Astrocyte (in vitro differentiated cells and primary cell): ENCODE data around the gene PHYKPL. TPM values are rescaled to one million over a fixed set of nuclear protein-coding genes. Genes with fewer than 3 reads are reported as not detected.
"Not testable (repeated sequence)": the region's sequence is repeated elsewhere in the genome, so short reads cannot be mapped to it uniquely, and the experiment has no call there.

Source experiments
- DNase-seq: peaks from one replicate; pipeline ENCODE4 v3.0.0-alpha.2; 2010; ENCODE audit warnings: low read depth
- FAIRE-seq: peaks from 2 replicates; lab custom pipeline; 2011; peaks lifted over from hg19 to GRCh38; lab: Jason Lieb, UNC
- H2AFZ ChIP-seq: 2 replicates; pipeline ENCODE4 v1.6.0; 2012; ENCODE audit warnings: low read depth, low read length, inconsistent platforms
- H3K27ac ChIP-seq: 2 replicates; pipeline ENCODE4 v1.5.1; 2011; ENCODE audit warnings: low read depth, low read length, inconsistent platforms
- H3K27me3 ChIP-seq: 2 replicates; pipeline ENCODE4 v1.6.0; 2011; ENCODE audit warnings: low read length, inconsistent platforms; ENCODE audit not compliant: insufficient read depth
- H3K36me3 ChIP-seq: 2 replicates; pipeline ENCODE4 v1.5.1; 2011; ENCODE audit warnings: low read length, inconsistent platforms; ENCODE audit not compliant: insufficient read depth
- H3K4me1 ChIP-seq: 2 replicates; pipeline ENCODE4 v1.5.1; 2011; ENCODE audit warnings: low read length, inconsistent platforms; ENCODE audit not compliant: insufficient read depth
- H3K4me2 ChIP-seq: 2 replicates; pipeline ENCODE4 v1.6.0; 2012; ENCODE audit warnings: low read length, inconsistent platforms
- H3K4me3 ChIP-seq: 2 replicates; pipeline ENCODE4 v1.5.1; 2011; ENCODE audit warnings: low read depth, mild to moderate bottlenecking, low read length, inconsistent platforms; ENCODE audit not compliant: insufficient read depth
- H3K79me2 ChIP-seq: 2 replicates; pipeline ENCODE4 v1.6.0; 2012; ENCODE audit warnings: mild to moderate bottlenecking, low read length, inconsistent platforms; ENCODE audit not compliant: insufficient read depth
- H3K9ac ChIP-seq: 2 replicates; pipeline ENCODE4 v1.6.0; 2012; ENCODE audit warnings: mild to moderate bottlenecking, low read length, inconsistent platforms
- H3K9me3 ChIP-seq: 2 replicates; pipeline ENCODE4 v1.5.1; 2012; ENCODE audit warnings: low read depth, mild to moderate bottlenecking, low read length, inconsistent platforms; ENCODE audit not compliant: insufficient read depth
- H4K20me1 ChIP-seq: 2 replicates; pipeline ENCODE4 v1.6.0; 2012; ENCODE audit warnings: low read length, inconsistent platforms; ENCODE audit not compliant: insufficient read depth
- H3K27ac Mint-ChIP-seq: one replicate; pipeline ENCODE4 v1.8.0; 2021; ENCODE audit warnings: mild to moderate bottlenecking, mixed read lengths; ENCODE audit not compliant: unreplicated experiment
- H3K27me3 Mint-ChIP-seq: one replicate; pipeline ENCODE4 v1.8.0; 2021; ENCODE audit warnings: low read depth, mixed read lengths; ENCODE audit not compliant: unreplicated experiment
- H3K36me3 Mint-ChIP-seq: one replicate; pipeline ENCODE4 v1.8.0; 2021; ENCODE audit warnings: low read depth, mixed read lengths; ENCODE audit not compliant: unreplicated experiment
- H3K4me1 Mint-ChIP-seq: one replicate; pipeline ENCODE4 v1.8.0; 2021; ENCODE audit warnings: low read depth, mixed read lengths; ENCODE audit not compliant: unreplicated experiment
- H3K4me3 Mint-ChIP-seq: one replicate; pipeline ENCODE4 v1.8.0; 2021; ENCODE audit warnings: mild to moderate bottlenecking, moderate library complexity, mixed read lengths; ENCODE audit not compliant: unreplicated experiment
- H3K9me3 Mint-ChIP-seq: one replicate; pipeline ENCODE4 v1.8.0; 2021; ENCODE audit warnings: mild to moderate bottlenecking, mixed read lengths; ENCODE audit not compliant: unreplicated experiment
- EZH2 ChIP-seq: IDR thresholded peaks from 2 replicates; pipeline ENCODE4 v1.6.1; 2012; ENCODE audit warnings: mild to moderate bottlenecking, low read length, inconsistent platforms; ENCODE audit not compliant: insufficient read depth
- total RNA-seq: library from RNA; stranded (reverse); gene quantifications from 2 replicates; pipeline ENCODE4 v1.2.1, GENCODE V29; 2021
- TF ChIP-seq, protein P1 (sequence below): IDR thresholded peaks from 2 replicates; pipeline ENCODE4 v1.5.1; 2011; ENCODE audit warnings: low read depth, mild to moderate bottlenecking, inconsistent platforms, low read length, moderate library complexity; ENCODE audit not compliant: insufficient read depth

PHYKPL gene
- total RNA-seq, 1 donor from 2014 or later, result 26.5 TPM

GRCh38 chr5:178259623-178260536, 27.3 kb upstream of the PHYKPL start:
- Histone ChIP-seq H4K20me1 (no peaks in the 10 kb centered on the region), H3K9ac (no peak overlapping the region), H3K79me2 (no peaks in the 10 kb centered on the region), H2AFZ (no peak overlapping the region), H3K9me3 (no peaks in the 10 kb centered on the region), H3K4me2 (no peak overlapping the region), H3K27me3 (no peaks in the 10 kb centered on the region), H3K27ac (no peak overlapping the region), H3K36me3 (no peaks in the 10 kb centered on the region), H3K4me1 (no peaks in the 10 kb centered on the region), H3K4me3 (no peak overlapping the region)
- Mint-ChIP-seq H3K9me3 (peaks cover 5% of the 10 kb centered on the region), H3K4me1 (no peaks in the 10 kb centered on the region), H3K36me3 (no peaks in the 10 kb centered on the region), H3K4me3 (no peak overlapping the region), H3K27ac (no peak overlapping the region), H3K27me3 (peaks cover 26% of the 10 kb centered on the region)
- FAIRE-seq (no peak), DNase-seq (no peak)
- TF ChIP-seq EZH2, result no peak
- TF ChIP-seq, protein P1, sequence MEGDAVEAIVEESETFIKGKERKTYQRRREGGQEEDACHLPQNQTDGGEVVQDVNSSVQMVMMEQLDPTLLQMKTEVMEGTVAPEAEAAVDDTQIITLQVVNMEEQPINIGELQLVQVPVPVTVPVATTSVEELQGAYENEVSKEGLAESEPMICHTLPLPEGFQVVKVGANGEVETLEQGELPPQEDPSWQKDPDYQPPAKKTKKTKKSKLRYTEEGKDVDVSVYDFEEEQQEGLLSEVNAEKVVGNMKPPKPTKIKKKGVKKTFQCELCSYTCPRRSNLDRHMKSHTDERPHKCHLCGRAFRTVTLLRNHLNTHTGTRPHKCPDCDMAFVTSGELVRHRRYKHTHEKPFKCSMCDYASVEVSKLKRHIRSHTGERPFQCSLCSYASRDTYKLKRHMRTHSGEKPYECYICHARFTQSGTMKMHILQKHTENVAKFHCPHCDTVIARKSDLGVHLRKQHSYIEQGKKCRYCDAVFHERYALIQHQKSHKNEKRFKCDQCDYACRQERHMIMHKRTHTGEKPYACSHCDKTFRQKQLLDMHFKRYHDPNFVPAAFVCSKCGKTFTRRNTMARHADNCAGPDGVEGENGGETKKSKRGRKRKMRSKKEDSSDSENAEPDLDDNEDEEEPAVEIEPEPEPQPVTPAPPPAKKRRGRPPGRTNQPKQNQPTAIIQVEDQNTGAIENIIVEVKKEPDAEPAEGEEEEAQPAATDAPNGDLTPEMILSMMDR, result no peak

GRCh38 chr5:178257650-178258049, 25.0 kb upstream of the PHYKPL start:
- no peak overlapping the region for H2AFZ ChIP-seq
- DNase-seq (no peak), FAIRE-seq (no peak)
- H3K27me3 Mint-ChIP-seq, result peaks cover 22% of the 10 kb centered on the region
- H3K9ac ChIP-seq, result no peak overlapping the region
- no peaks in the 10 kb centered on the region for H3K9me3 ChIP-seq
- H3K36me3 Mint-ChIP-seq, result no peaks in the 10 kb centered on the region
- H3K4me3 Mint-ChIP-seq, result no peak overlapping the region
- H3K4me1 Mint-ChIP-seq, result no peaks in the 10 kb centered on the region
- H3K4me3 ChIP-seq, result no peak overlapping the region
- H3K27ac Mint-ChIP-seq, result no peak overlapping the region
- H3K36me3 ChIP-seq, result no peaks in the 10 kb centered on the region
- H3K79me2 ChIP-seq, result no peaks in the 10 kb centered on the region
- H3K27me3 ChIP-seq, result no peaks in the 10 kb centered on the region
- no peak overlapping the region for H3K27ac ChIP-seq
- H3K4me1 ChIP-seq, result no peaks in the 10 kb centered on the region
- no peak for TF ChIP-seq EZH2
- TF ChIP-seq, protein P1, result no peak
- H3K9me3 Mint-ChIP-seq, result peaks cover 2% of the 10 kb centered on the region
- no peak overlapping the region for H3K4me2 ChIP-seq
- H4K20me1 ChIP-seq, result no peaks in the 10 kb centered on the region

- Histone ChIP-seq H3K4me3 (no peak overlapping the region), H3K27me3 (no peaks in the 10 kb centered on the region), H3K27ac (no peak overlapping the region), H3K9me3 (no peaks in the 10 kb centered on the region), H4K20me1 (no peaks in the 10 kb centered on the region), H3K9ac (no peak overlapping the region), H3K36me3 (no peaks in the 10 kb centered on the region), H3K79me2 (no peaks in the 10 kb centered on the region), H3K4me2 (no peak overlapping the region), H3K4me1 (no peaks in the 10 kb centered on the region), H2AFZ (no peak overlapping the region)
- Mint-ChIP-seq H3K36me3 (no peaks in the 10 kb centered on the region), H3K27me3 (peaks cover 18% of the 10 kb centered on the region), H3K4me3 (no peak overlapping the region), H3K27ac (no peak overlapping the region), H3K4me1 (no peaks in the 10 kb centered on the region), H3K9me3 (no peaks in the 10 kb centered on the region)
- DNase-seq (no peak), FAIRE-seq (no peak)
- no peak for TF ChIP-seq EZH2
- TF ChIP-seq, protein P1, result no peak
These were observed 24.1 kb upstream of the PHYKPL start for GRCh38 chr5:178256746-178257145.

DNA sequence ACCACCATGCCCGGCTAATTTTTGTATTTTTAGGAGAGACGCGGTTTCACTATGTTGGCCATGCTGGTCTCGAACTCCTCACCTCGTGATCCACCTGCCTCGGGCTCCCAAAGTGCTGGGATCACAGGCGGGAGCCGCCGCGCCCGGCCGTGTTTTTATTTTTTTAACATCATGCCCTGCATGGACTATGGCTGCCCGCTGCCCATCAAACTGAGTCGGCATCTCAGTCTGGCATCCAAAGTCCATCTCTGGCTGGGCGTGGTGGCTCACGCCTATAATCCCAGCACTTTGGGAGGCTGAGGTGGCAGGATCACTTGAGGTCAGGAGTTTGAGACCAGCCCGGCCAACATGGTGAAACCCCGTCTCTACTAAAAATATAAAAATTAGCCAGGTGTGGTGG, 21.0 kb upstream of the PHYKPL start:
- FAIRE-seq, H3K27me3 ChIP-seq, H3K27ac Mint-ChIP-seq, H3K36me3 Mint-ChIP-seq, H3K4me3 Mint-ChIP-seq, H3K4me2 ChIP-seq, H3K27ac ChIP-seq, H3K4me3 ChIP-seq, H3K9ac ChIP-seq, H2AFZ ChIP-seq, H3K4me1 Mint-ChIP-seq, H3K4me1 ChIP-seq, DNase-seq, H3K36me3 ChIP-seq, H3K9me3 Mint-ChIP-seq, H4K20me1 ChIP-seq, H3K9me3 ChIP-seq, H3K79me2 ChIP-seq: not testable (repeated sequence)
- H3K27me3 Mint-ChIP-seq, result peaks cover 14% of the 10 kb centered on the region
